ENCODE measurements around the gene IRF8.
"Not testable (repeated sequence)": the region's sequence is repeated elsewhere in the genome, so short reads cannot be mapped to it uniquely, and the experiment has no call there.

The IRF8 gene

DNA sequence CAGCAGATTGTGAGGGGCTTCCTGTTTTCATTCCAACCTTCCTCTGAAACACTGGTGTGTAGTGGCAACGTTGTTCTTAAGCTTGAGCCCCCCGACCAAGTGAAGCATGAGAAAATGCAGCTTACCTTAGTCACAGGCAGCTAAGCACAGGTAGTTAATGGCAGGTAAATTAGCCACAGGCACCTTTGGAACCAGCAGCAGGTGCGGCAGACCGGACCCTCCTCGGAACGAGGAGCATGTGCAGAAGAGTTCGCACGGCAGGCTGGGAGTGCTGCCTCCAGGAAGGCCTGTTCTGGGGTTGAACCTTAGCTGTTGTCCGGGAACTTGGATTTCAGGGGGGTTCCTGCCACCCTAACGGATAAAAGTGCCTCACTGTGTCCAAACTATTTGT lies 7.2 kb upstream of the IRF8 start:
- in situ Hi-C loops (cut with MboI; ENCODE audit: low sequenced_read_pairs), result no loop called here

DNA sequence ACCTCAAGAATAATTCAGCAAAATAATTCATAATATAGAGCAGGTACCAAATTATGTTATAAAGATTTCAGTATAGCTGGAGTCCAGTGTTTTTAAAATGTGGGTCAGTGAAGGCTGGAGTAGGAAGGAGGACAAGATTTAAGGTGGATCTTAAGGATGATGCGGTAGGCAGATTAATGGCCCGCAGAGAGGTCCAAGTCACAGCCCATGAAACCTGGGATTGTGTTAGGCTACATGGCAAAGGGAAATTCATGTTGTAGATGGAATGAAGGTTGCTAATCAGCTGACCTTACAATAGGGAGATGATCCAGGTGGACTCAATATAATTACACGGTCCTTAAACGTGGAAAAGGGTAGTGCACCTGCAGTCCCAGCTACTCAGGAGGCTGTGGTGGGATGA lies 6.2 kb upstream of the IRF8 start:
- in situ Hi-C loops (cut with MboI; ENCODE audit: low sequenced_read_pairs), result no loop called here

DNA sequence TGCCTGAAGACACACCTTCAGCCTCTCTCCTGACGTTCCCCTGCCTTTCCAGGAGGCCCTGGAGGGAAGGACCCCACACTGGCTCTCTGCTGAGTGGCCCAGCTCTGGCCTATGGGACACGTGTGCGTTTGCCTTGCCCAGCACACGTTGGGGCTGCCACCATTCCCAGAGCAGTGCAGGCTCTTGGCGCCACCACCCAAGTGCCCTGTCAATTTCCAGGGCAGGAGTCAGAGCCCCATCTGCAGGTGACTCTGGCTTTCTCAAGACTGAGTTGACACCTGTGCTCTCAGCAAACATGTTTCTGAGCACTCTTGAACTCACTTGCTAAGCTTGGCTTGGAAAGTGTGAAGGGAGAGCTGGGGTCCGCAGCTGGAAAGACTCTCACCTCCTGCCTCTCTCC lies 4.7 kb upstream of the IRF8 start:
- in situ Hi-C loops (cut with MboI; ENCODE audit: low sequenced_read_pairs), result no loop called here

DNA sequence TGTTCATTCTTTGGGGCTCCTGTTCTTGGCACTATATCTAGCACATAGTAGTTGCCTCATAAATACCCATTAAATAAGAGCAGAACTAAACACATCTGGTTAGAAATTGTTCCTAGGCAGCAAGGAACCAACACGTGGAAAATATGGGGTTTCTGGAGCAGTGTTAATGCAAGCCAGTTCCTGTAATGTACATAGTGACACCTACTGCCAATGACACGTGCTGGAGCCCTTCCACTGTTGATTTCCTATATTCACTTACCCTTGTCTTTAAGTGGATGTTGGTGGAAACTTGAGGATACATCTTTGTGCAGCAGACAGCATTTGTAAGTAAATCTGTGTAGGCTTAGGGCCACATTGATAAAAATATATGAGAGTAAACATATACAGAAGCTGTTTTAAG lies 1.6 kb upstream of the IRF8 start:
- in situ Hi-C loops (cut with MboI; ENCODE audit: low sequenced_read_pairs), result no loop called here

DNA sequence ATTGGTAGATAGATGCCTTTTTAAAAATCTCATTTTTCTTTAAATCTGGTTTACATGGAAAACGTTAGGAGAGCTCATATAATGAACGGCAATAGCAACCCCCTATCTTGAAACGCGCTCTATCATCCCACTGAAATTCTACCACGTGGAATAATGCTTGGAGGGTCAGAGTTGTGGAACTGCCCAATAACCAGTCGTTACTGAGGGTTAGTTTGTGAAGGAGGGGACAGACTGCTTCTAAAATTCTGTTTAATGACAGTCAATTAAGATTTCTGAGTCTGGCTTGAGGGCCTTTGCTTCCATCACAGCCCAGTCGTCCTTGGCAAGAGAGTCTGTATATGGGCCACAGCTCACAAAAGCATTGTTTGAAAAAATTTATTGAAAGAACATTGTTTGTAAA lies 482 bp downstream of the IRF8 start:
- in situ Hi-C loops (cut with MboI; ENCODE audit: low sequenced_read_pairs), result no loop called here

DNA sequence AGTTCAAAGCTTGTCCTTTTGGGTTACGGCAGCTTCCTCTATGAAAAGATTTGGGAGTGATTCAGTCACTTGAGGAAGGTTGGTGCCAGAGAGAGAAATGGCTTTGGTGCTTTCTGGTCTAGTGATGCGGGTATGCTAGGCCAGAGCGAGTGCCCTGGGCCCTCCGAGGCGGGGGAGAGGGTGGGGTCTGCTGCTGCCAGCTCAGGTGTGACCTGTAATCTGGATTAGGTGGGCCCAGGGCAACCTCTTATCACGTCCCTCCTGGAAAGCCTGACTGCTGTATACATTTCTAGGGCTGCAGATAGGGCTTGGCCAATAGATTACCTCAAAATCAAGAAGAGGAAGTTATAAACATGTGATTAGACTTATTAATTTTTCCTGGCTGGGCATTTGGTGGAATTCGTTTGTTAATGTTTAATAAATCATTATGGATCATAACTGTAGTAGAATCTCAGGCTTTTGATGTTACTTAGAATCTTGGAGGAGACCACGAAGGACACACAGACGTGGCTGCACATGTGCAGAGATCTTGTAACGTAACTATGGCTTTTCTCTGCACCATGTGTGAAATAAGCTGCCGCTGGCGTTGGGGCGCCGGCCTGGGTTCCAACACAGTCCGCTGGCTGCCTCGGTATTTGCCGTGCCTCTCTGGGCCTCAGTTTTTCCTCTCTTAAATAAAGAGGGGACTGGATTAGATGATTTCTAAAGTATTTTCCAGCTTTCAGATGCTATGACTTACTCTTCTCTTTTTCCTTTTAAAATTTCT lies 1.2 kb downstream of the IRF8 start:
- in situ Hi-C loops (cut with MboI; ENCODE audit: low sequenced_read_pairs), result no loop called here

DNA sequence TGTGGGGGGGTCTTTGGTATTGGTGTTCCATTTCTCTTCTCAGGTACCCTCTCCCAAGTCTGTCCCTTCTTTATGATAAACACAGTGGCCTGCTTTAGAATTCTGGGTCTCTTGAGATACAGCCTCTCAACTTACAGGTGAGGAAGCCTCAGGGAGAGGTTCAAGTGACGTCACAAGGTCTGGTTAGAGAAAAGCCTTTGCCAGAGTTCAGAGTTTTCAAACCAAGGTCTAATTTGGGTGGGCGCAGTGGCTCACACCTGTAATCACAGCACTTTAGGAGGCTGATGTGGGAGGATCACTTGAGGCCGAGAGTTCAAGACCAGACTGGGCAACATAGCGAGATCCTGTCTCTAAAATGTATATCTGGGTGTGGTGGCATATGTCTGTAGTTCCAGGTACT lies 2.1 kb downstream of the IRF8 start:
- in situ Hi-C loops (cut with MboI; ENCODE audit: low sequenced_read_pairs), result no loop called here

DNA sequence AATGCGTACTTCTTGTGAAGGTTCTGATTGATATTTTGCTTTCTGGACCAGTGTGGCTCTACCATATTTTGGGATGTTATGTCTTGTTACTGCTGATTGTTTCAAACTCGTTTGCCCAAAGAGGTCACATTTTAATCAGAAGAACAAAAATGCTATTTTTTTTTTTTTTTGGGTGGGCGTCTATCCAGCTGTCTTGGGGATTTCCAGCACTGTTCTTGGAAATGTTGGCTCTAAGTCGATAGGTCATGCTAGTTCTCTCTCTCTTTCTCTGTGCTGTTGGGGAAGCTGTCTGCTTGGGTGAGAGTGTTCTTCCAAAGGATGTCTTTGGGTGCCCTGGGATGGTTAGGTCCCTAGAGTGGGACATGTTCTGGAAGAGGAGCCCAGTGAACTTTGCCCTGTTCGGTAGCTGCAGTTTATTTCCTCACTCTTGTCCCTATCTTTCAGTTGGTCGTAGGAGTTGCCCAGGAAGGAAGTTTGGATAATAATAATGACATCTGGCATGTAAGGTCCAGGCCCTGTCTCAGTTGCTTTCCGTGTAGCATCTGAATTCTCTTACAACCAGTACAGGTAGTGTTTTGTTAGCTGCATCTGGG lies 2.9 kb downstream of the IRF8 start:
- in situ Hi-C loops (cut with MboI; ENCODE audit: low sequenced_read_pairs), result no loop called here

DNA sequence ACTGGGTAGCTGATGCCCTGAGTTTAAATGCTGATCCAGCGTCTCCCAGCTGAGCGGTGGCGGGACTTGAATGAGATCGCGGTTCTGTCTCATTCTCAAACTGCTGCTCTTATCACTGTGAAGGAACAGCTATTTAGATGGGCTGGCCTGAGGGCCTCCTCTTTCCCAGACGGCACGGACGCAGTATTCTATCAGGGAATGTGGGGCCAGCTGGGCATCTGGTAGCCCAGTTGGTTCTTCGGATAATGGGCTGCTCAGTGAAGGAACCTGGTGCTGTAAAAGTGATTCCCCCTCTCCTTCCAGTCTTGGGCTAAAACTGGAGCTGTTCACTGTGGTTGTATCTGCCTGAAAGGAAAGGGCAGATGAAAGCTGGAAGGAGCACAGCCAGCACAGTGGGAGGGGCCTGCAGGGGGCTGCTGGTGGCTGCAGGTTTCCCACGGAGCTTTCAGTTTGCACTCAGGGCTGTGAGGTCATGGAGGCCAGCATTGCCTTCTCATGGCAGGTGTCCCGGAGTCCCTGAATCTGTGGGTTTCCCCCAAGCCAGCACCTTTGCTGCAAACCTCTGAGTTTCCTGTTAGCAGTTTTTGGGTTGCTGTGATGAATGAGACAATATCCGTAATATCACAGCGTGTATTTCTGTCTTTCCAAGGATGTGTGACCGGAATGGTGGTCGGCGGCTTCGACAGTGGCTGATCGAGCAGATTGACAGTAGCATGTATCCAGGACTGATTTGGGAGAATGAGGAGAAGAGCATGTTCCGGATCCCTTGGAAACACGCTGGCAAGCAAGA lies 3.6 kb downstream of the IRF8 start:
- in situ Hi-C loops (cut with MboI; ENCODE audit: low sequenced_read_pairs), result no loop called here

DNA sequence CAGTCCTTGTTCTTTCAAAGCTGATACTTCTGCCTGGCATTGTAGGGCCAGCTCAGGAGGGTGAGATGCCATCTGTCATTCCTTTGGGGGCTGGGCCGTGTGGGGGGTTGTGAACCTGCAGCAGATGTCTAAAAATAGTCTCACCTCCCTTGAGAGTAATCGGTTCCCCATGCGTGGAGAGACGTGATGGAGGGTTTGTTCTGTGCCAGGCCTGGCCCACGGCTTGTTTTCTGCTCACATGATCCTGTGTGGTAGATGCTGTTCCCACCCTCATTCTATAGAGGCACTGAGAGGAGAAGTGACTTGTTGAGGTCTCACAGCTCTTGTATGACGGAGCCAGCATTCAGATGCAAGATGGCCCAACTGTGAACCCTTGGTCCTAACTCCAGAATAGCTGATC lies 4.6 kb downstream of the IRF8 start:
- in situ Hi-C loops (cut with MboI; ENCODE audit: low sequenced_read_pairs), result no loop called here

DNA sequence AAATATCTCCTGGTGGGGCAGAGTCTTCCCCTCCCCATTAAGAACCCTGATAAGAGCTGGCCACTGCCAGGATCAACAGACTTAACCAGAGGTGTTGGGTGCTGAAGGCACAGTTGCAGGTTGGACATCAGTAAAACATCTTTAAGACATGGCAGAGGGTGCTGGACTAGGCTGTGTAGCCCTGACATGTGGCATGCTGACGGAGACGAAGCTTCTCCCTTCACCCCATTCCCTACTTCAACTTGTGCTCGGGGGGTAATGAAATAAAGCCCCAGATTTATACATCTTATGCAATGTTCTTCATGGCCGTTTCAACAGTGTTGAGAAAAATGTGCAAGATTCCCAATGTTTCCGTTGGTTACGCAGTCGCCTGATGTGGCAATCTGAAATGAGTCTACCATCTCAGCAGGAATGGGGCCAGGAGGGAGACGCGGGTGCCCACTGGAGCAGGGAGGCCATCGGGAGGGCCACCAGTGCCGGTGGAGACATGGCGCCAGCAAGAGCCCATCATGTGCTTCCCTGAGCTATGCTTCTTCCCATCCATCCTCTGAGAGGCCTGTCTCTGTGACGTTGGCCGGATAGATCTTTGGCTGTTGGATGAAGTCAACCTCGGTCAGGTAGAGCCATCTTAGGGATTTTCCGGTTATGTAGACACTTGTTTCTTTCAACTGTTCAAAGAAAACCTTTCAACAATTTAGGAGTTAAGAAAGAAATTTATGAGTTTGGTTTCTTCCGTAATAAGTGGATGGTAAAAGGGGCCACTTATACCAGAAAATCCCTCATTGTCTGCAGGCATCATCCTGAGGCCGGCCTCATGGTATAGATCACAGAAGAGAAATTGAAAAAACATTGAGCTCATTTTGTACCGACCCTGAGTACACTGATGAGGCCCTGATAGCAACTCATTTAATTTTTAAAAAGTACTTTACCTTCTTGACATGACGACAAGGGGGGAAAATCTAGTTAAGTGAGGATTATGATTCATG lies 6.4 kb downstream of the IRF8 start:
- in situ Hi-C loops (cut with MboI; ENCODE audit: low sequenced_read_pairs), result no loop called here

DNA sequence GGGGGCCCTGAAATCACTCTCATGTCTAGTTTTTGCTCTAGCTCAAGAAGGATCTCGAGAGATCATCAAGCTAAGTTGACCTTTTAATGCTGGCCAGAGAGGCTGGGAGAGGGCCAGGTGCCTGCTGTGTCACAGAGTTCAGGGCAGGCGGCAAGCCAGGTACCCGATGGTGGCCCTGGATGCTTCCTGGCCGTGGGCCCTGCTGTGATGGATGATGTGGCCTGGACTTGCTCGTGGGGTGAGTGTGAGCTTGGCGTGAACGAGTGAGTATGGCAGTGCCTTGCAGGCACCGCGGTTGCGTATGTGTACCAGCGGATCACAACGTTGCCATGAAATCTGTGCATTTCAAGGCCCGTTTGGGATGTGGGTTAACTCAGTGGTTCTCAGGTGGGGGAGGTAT lies 7.4 kb downstream of the IRF8 start:
- in situ Hi-C loops (cut with MboI; ENCODE audit: low sequenced_read_pairs), result no loop called here

DNA sequence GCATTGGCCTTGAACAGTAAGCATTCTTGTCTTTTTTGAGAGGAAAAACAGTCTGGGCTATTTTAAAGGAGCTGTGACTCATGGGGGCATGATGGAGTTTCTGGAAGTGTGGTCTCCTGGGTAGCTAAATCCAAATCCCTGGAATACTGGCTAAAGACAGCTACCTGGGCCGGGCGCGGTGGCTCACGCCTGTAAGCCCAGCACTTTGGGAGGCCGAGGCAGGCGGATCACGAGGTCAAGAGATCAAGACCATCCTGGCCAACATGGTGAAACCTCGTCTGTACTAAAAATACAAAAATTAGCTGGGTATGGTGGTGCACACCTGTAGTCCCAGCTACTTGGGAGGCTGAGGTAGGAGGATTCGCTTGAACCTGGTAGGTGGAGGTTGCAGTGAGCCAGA lies 8.3 kb downstream of the IRF8 start:
- in situ Hi-C loops (cut with MboI; ENCODE audit: low sequenced_read_pairs), result not testable (repeated sequence)

DNA sequence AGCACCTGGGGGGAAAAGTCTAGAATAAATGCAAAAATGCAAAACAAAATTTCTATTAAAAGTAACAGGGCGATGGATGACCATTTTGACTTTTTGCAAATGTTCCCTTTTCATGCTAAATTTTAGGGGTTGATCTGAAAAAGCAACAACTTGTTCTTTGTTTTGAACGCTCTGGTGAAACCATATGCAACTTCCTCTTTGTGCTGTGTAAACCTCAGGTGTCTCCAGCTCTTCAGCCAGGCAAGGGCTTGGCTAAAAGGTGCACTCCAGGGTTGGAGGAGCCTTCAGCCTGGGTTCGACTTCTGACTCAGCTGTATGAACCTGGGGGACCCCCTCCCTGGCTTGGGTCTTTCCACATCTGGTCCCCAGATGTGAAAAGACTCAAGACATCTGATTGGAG lies 9.5 kb downstream of the IRF8 start:
- in situ Hi-C loops (cut with MboI; ENCODE audit: low sequenced_read_pairs), result no loop called here

DNA sequence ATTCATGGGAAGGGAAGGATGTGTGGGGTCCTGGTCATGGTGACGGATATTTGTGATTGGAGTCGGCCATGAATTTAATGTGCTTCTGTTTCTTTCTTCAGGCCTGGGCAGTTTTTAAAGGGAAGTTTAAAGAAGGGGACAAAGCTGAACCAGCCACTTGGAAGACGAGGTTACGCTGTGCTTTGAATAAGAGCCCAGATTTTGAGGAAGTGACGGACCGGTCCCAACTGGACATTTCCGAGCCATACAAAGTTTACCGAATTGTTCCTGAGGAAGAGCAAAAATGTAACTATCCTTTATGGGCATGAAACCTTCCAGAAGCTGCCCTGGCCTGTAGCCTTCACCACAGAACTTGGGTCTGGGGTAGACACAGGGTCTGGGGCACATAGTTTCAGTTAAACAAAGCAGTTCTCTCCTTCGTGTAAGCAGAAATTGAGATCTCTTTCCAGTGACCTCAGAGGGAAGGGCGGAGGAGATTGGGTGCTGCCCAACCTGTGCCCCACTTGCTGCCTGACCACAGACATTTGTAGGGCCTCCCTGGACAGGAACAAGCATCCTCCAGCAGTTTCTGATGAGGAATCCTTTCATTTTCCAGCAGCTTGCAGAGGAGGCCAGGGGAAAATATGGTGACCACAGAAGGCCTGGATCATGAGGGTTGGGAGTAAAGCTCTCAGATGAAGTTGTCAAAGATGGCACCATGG lies 10.1 kb downstream of the IRF8 start:
- in situ Hi-C loops (cut with MboI; ENCODE audit: low sequenced_read_pairs), result no loop called here

DNA sequence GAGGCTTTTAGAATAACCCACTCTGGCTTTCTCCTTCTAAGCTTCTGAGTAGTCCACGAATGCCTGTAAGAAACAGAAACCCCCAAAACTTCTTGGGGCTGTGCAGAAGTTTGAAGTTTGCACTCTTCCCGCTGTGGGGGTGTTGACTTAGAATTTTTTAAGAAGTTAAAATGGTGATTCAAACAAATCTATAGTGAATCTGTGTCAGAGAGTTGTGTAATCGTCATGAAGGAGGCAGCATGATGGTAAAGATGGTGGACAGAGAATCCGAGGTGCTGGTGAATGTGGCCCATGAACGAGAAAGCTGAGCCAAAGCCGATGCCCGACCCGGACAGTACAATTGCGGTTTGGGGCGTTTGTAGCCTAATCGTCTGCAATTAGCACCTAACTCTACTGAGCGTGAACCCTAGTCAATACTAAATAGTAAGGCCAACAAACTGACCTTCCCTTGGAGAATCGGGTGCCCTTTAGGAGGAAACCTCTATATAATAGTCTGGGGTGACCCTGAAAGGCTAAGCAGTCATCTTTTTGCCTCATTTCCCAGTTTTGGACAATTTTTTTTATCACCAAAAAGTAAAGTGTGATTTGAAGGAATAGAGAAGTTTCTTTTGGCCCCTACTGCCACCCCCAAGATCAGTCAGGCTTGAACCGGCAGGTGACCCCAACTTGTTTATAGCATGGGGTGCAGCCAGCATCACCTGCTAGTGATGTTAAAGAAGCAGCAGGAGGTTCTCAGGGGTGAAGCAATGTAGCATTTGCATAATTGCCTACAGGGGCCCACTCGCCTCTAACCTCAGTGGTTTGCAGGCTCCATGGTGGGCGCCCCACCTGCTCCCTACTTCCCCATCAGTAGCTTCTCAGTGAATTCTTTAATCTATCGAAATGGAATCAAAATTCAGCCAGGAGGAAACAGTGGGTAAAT lies 11.2 kb downstream of the IRF8 start:
- in situ Hi-C loops (cut with MboI; ENCODE audit: low sequenced_read_pairs), result no loop called here

DNA sequence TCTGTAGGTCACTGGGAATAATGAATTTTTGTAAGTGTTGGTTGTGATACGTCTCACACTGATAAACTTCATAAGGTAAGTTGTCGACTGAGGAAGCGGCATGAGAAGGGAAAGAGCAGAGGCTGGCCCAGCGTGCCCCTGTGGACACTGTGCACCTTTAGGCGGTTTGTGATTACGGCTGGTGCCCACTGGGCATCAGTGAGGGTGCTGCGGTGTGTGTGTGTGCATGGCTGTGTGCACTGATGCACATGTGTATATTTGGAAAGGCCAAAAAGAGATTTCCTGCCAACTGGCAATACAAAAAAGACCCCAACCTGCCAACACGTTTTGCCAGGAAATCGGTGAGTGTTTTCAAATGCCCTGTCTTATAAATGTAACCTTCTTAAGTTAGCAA lies 11.9 kb downstream of the IRF8 start:
- in situ Hi-C loops (cut with MboI; ENCODE audit: low sequenced_read_pairs), result no loop called here

DNA sequence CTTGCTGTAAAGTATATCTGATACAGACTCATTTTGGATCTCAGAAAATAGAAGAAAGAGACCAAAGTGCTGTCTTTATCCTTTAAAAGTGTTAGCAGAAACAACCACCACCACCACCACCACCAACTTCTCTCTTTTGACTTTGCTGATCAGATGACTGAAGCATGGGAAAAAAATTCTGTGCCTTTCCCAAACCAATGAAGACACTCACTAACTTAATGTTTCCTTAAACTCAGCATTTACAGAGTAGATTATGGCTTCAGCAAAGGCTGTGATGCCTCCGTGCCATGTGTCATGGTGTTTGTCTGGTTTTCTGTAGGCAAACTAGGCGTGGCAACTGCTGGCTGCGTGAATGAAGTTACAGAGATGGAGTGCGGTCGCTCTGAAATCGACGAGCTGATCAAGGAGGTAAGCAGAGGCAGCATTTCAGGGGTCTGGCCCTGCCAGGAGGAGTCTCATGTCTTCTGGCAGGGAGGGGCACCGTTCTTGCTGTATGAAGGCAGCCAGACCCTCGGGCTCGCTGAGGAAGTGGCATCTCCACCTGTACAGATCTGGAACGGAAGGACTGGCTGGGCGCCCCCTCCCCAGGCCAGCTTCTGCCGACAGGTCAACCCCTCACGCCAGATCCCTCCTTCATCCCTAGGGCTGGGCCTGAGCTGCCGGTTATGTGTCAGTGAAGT lies 12.4 kb downstream of the IRF8 start:
- in situ Hi-C loops (cut with MboI; ENCODE audit: low sequenced_read_pairs), result no loop called here
